GM06990 (cell line): ENCODE data around the gene PROCA1.
A peak's percentile ranks its signal among the peaks of the same experiment; 100 is the strongest.

Experiments used
- DNase-seq: peaks from one replicate; pipeline ENCODE4 v3.0.0-alpha.2; 2011; ENCODE audit not compliant: insufficient read length; ENCODE audit errors: extremely low read depth
- H3K27me3 ChIP-seq: replicated peaks from 2 replicates; pipeline ENCODE4 v1.6.0; 2011; ENCODE audit warnings: low read length; ENCODE audit not compliant: control insufficient read depth, insufficient read depth
- H3K36me3 ChIP-seq: 2 replicates; pipeline ENCODE4 v1.5.1; 2011; ENCODE audit warnings: low read length; ENCODE audit not compliant: control insufficient read depth, insufficient read depth
- H3K4me3 ChIP-seq: replicated peaks from 2 replicates; pipeline ENCODE4 v1.5.1; 2011; ENCODE audit warnings: low read depth, mild to moderate bottlenecking, control low read depth, low read length
- TF ChIP-seq, protein P1 (sequence below): IDR thresholded peaks from 2 replicates; pipeline ENCODE4 v1.5.1; 2011; ENCODE audit warnings: low read length, control low read depth, mild to moderate bottlenecking, inconsistent platforms; ENCODE audit not compliant: insufficient read depth, poor library complexity, severe bottlenecking

PROCA1 gene

GRCh38 chr17:28735242-28735722, 23.6 kb upstream of the PROCA1 start:
- peaks cover 2% of the 10 kb centered on the region for H3K36me3 ChIP-seq
- no peak for DNase-seq

DNA sequence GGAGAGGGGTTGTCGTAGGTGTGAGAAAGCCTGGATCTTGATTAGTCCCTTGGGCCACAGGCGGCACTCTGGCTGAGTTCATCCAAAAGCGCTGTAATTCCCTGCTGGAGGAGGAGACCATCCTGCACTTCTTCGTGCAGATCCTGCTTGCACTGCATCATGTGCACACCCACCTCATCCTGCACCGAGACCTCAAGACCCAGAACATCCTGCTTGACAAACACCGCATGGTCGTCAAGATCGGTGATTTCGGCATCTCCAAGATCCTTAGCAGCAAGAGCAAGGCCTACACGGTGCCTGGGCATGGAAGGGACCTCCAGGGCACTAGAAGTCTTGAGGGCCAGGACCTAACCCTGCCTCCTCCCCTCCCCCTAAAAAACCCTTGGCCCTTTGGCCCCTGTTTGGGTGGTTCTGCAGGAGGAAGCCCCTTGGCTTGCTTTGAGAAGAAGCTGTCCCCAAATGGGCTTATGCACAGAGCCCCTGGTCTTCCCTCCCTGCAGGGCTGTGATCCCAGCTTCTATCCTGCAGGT, 23.1 kb upstream of the PROCA1 start:
- Histone ChIP-seq H3K4me3 (no peak overlapping the region), H3K36me3 (peaks cover 2% of the 10 kb centered on the region), H3K27me3 (no peaks in the 10 kb centered on the region)
- TF ChIP-seq, protein P1, sequence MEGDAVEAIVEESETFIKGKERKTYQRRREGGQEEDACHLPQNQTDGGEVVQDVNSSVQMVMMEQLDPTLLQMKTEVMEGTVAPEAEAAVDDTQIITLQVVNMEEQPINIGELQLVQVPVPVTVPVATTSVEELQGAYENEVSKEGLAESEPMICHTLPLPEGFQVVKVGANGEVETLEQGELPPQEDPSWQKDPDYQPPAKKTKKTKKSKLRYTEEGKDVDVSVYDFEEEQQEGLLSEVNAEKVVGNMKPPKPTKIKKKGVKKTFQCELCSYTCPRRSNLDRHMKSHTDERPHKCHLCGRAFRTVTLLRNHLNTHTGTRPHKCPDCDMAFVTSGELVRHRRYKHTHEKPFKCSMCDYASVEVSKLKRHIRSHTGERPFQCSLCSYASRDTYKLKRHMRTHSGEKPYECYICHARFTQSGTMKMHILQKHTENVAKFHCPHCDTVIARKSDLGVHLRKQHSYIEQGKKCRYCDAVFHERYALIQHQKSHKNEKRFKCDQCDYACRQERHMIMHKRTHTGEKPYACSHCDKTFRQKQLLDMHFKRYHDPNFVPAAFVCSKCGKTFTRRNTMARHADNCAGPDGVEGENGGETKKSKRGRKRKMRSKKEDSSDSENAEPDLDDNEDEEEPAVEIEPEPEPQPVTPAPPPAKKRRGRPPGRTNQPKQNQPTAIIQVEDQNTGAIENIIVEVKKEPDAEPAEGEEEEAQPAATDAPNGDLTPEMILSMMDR = peak; percentile 2
- DNase-seq = no peak

More at GRCh38 chr17:28735242-28735722, 23.6 kb upstream of the PROCA1 start:
- TF ChIP-seq, protein P1 = no peak
- Histone ChIP-seq H3K4me3 (no peak overlapping the region), H3K27me3 (no peaks in the 10 kb centered on the region)

DNA sequence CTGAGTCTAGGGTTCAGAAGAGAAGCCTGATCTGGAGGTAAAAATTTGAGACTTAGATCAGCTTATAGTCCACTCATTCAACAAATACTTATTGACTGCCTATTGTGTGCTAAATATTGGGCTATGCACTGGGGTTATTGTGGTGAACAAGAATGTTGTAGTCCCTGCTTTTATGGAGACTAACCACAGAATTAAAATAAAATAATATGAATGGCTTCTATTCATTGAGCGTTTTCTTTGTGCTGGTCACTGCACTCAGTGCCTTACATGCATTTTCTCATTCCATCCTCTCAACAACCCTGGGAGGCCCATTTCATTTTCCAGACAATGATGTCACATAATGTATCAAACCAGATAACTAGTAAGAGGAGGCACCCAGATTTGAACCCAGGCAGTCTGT, 21.7 kb upstream of the PROCA1 start:
- Histone ChIP-seq H3K4me3 (no peak overlapping the region), H3K36me3 (peaks cover 2% of the 10 kb centered on the region), H3K27me3 (no peaks in the 10 kb centered on the region)
- DNase-seq = no peak
- TF ChIP-seq, protein P1 = no peak

DNA sequence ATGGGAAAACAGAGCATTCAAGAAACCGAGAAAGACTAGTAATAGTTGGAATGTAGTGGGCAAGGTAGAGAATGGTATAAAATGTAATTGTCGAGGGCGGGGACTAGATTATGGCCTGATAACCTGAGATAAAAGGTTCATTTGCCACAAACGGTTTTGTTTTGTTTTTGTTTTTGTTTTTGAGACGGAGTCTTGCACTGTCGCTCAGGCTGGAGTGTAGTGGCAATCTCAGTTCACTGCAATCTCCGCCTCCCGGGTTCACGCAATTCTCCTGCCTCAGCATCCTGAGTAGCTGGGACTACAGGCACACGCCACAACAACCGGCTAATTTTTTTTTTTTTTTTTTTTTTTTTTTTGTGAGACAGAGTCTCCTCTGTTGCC, 18.3 kb upstream of the PROCA1 start:
- H3K27me3 ChIP-seq = no peaks in the 10 kb centered on the region
- no peak overlapping the region for H3K4me3 ChIP-seq
- H3K36me3 ChIP-seq = peaks cover under 1% of the 10 kb centered on the region; the same call in 1 of the 2 replicates
- DNase-seq = no peak
- TF ChIP-seq, protein P1 = no peak

- DNase-seq = peak; percentile 96
- peak within 1 kb of the TSS; percentile 69 for H3K4me3 ChIP-seq
- peaks cover 4% of the 10 kb centered on the region for H3K36me3 ChIP-seq
- TF ChIP-seq, protein P1 = no peak
- H3K27me3 ChIP-seq = no peaks in the 10 kb centered on the region
These were observed 16.9 kb upstream of the PROCA1 start, which contains the start of gene NEK8 for GRCh38 chr17:28728364-28729200. Gene NEK8 (plus strand): TSS chr17:28728788. CDS start chr17:28728814, 26 bp downstream.
